Right lobe of liver (tissue), 4 donors: Measurements from ENCODE around the gene DUOX2.

ENCODE experiments used
- CTCF ChIP-seq, 4 donors: fragments of 200-600 bp in 3 of 4; fragments of 450-650 bp in 1 of 4; IDR thresholded peaks; one replicate each; pipeline versions ENCODE4 v1.5.1 to v1.8.0; 2016 to 2022; ENCODE audit warnings: antibody characterized with exemption in 4 of 4, mild to moderate bottlenecking in 2 of 4
- POLR2A ChIP-seq: fragments of 450-650 bp; IDR thresholded peaks from one replicate; pipeline ENCODE4 v1.6.1; 2017; ENCODE audit warnings: antibody characterized with exemption, mild to moderate bottlenecking
- donor health status: DM: no; HTN: no; CAD: no.
- donor health status: DM: no; HTN: no; CAD: no.
- donor health status: DM: no; HTN: yes; CAD: no.

- TF ChIP-seq CTCF (IDR thresholded peaks at IDR 0.05) (no peak), POLR2A (no peak)
These were observed 19.0 kb upstream of the DUOX2 start for GRCh38 chr15:45132844-45133560.
